Measurements from ENCODE around the gene GABRG3. TPM values are rescaled to one million over a fixed set of nuclear protein-coding genes. Genes with fewer than 3 reads are reported as not detected.

Gene GABRG3
- total RNA-seq, 1 donor from 2014 or later = not detected

DNA sequence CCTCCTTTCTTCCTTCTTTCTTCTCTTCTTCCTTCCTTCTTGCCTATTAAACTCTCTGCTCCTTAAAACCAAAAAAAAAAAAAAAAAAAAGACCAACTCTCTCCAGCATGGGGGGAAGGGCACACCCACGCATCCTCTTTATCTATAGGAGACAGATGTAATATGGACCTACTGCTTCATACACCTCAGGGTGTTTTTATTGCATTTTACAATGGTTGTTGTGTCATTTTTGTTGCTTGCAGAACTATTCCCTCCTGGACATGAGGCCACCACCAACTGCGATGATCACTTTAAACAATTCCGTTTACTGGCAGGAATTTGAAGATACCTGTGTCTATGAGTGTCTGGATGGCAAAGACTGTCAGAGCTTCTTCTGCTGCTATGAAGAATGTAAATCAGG is 561.4 kb downstream of the GABRG3 start:
- no peaks in the 10 kb centered on the region for H3K4me1 Mint-ChIP-seq (ENCODE audit: low read depth)
- no peaks in the 10 kb centered on the region for H3K36me3 Mint-ChIP-seq (ENCODE audit: low read depth)
- H3K27me3 Mint-ChIP-seq (ENCODE audit: low read depth) = no peaks in the 10 kb centered on the region
- DNase-seq (ENCODE audit: low spot score) = no peak
- intact Hi-C loops (cut with micrococcal nuclease) = no loop called here
- no peak overlapping the region for H3K27ac Mint-ChIP-seq
- H3K9me3 Mint-ChIP-seq = peaks cover 54% of the 10 kb centered on the region
- H3K4me3 Mint-ChIP-seq (ENCODE audit: low read depth) = no peak overlapping the region

DNA sequence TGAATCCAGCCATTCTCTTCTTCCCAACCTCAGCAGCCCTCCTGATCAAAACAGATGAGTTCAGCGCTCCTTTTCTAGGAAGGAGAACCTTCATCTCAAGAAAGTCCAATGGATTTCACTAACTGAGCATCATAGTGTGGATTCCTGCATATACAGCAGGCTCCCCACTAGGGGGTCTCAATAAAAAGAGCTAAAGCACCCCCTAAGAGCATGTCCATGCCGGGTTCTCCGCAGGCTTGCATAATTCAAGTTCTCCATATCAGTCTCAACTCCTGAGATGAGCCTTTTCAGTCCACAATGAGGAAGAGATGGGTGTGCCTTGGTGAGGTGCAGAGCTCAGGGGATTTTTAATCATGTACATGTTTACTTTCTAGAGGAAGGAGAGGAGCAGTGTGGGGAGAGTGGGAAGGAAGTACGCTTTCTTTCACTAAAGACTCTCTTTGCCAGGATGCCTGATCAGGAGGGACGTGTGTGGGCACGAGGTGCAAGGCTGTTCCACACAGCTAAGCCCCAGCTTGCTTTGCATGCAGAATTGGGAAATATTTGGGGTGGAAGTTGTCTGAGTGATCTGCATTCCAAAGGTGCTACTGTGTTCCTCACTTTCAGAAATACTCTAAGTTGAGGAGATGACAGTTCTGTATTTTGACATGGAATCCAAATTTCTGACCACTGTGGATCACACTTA is 564.6 kb downstream of the GABRG3 start:
- no peak for DNase-seq (ENCODE audit: low spot score)
- intact Hi-C loops (cut with micrococcal nuclease) = no loop called here
- Mint-ChIP-seq H3K9me3 (peaks cover 57% of the 10 kb centered on the region), H3K27me3 (ENCODE audit: low read depth) (no peaks in the 10 kb centered on the region), H3K36me3 (ENCODE audit: low read depth) (peaks cover under 1% of the 10 kb centered on the region), H3K4me3 (ENCODE audit: low read depth) (no peak overlapping the region), H3K27ac (no peak overlapping the region), H3K4me1 (ENCODE audit: low read depth) (no peaks in the 10 kb centered on the region)

DNA sequence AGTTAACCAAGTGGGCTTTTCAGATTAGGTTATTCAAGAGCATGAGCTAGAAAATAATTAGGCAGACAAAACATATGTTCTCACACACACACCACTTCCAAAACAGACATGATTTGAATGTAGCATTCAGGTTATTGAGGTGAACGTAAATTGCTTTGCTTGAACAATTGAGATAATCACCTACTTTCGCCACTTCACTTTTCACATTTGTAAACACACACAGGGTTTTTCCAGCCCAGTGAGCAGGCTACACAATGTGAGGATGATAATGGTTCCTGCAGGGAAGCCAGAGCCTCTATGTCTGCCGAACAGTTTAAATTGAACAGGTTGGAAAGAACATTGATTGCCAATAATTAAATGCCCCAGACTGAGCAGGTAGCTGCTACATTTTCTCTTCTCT is 567.3 kb downstream of the GABRG3 start:
- H3K4me3 Mint-ChIP-seq (ENCODE audit: low read depth) = no peak overlapping the region
- no peak for DNase-seq (ENCODE audit: low spot score)
- no peaks in the 10 kb centered on the region for H3K4me1 Mint-ChIP-seq (ENCODE audit: low read depth)
- intact Hi-C loops (cut with micrococcal nuclease) = no loop called here
- peaks cover 43% of the 10 kb centered on the region for H3K9me3 Mint-ChIP-seq
- peaks cover 5% of the 10 kb centered on the region for H3K36me3 Mint-ChIP-seq (ENCODE audit: low read depth)
- H3K27ac Mint-ChIP-seq = no peak overlapping the region
- no peaks in the 10 kb centered on the region for H3K27me3 Mint-ChIP-seq (ENCODE audit: low read depth)

DNA sequence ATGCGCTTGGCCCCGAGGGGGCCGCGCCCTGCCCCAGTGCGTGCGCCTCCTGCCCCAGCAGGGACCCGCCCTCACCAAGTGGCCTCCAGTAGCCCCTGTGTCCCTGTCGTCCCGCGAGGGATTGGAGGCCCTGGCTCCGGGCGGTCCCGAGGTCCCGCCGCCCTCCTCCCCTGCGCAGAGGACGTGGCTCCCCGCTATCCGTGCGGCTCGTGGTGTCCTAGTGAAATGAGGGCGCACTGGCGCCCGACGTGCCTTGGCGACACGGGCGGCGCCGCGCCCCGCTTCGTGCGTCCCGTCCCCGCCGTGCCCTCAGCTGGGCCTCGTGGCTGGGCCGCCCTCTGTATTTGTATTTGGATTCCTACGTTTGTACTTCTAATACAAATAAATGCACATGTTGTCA is 570.6 kb downstream of the GABRG3 start:
- Mint-ChIP-seq H3K36me3 (ENCODE audit: low read depth) (peaks cover 5% of the 10 kb centered on the region), H3K9me3 (peaks cover 49% of the 10 kb centered on the region), H3K27ac (no peak overlapping the region), H3K4me1 (ENCODE audit: low read depth) (no peaks in the 10 kb centered on the region), H3K27me3 (ENCODE audit: low read depth) (no peaks in the 10 kb centered on the region), H3K4me3 (ENCODE audit: low read depth) (no peak overlapping the region)
- no peak for DNase-seq (ENCODE audit: low spot score)
- intact Hi-C loops (cut with micrococcal nuclease) = no loop called here

DNA sequence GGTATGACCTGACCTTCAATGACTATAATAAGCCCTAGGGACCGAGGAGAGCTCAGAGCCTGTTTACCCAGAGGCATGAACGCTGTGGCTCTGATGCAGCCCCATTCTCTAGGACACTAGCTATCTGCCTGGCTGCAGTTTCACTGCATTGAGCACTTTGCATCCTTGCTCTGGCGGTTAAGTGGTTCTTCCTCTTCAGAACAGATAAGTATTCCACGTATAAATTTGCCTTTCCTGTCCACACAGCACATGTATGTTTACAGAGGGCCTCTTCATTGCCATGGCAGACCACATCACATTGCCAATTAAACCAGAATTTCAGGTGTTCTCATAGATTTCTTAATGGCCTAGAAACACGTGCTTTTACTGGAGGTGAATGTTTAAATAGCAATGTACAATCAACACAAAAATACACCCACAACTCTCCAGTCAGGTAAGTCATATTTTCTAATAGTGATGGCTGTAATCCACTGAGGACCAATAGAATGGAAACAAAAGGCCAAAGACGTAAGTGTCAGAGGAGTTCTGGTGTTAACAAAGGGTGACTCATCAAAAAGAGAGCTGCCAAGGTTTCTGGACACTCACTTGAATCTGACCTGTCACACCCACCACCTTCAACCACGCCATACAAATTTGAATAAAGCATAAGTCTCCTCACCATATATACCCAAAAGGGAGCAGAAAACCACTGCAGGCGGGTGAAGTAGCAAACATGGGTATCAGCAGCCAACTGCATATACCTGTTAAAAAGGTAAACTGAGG is 574.7 kb downstream of the GABRG3 start:
- Mint-ChIP-seq H3K27ac (no peak overlapping the region), H3K36me3 (ENCODE audit: low read depth) (peaks cover 4% of the 10 kb centered on the region), H3K4me1 (ENCODE audit: low read depth) (no peaks in the 10 kb centered on the region), H3K4me3 (ENCODE audit: low read depth) (no peak overlapping the region), H3K27me3 (ENCODE audit: low read depth) (no peaks in the 10 kb centered on the region), H3K9me3 (peaks cover 41% of the 10 kb centered on the region)
- intact Hi-C loops (cut with micrococcal nuclease) = no loop called here
- DNase-seq (ENCODE audit: low spot score) = no peak

DNA sequence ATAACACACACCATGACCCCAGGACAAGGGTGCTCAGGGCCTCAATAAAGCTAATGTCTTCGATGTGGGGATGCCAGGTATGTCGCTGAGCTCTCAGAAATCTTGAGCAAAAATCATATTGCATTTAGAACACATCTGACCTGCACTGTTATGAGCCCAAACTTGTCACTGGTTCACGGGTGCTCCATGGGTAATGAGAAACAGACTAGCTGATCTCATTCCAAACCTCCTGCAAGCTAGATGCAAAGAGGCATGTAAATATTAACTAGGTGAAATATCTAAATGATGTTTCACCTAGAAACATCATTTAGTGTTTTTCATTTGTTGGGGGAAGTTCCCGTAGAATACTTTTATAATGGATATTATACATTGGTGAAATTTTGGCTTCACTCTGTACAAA is 578.8 kb downstream of the GABRG3 start:
- intact Hi-C loops (cut with micrococcal nuclease) = no loop called here
- Mint-ChIP-seq H3K4me3 (ENCODE audit: low read depth) (no peak overlapping the region), H3K9me3 (peaks cover 41% of the 10 kb centered on the region), H3K4me1 (ENCODE audit: low read depth) (no peaks in the 10 kb centered on the region), H3K27me3 (ENCODE audit: low read depth) (no peaks in the 10 kb centered on the region), H3K27ac (no peak overlapping the region), H3K36me3 (ENCODE audit: low read depth) (no peaks in the 10 kb centered on the region)
- DNase-seq (ENCODE audit: low spot score) = no peak

DNA sequence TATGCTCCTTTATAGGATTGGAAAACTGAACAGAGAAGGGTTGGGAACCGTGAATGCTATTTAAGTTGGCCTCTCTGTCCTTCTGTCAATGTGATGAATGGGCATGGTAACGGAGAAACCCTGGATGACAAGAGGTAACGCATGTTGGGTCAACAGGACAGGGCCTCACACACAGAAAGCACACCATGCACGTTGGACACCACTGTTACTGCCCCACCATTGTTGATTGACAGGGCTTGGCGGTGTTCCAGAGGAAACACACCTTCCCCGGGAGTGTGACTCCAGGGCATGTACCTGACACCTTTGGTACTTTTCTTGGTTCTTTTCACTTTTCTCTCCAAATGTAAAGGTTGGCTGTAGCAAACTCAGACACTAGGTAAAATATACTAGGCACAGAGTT is 579.7 kb downstream of the GABRG3 start:
- H3K27me3 Mint-ChIP-seq (ENCODE audit: low read depth) = no peaks in the 10 kb centered on the region
- no peak for DNase-seq (ENCODE audit: low spot score)
- no peak overlapping the region for H3K4me3 Mint-ChIP-seq (ENCODE audit: low read depth)
- H3K27ac Mint-ChIP-seq = no peak overlapping the region
- H3K36me3 Mint-ChIP-seq (ENCODE audit: low read depth) = no peaks in the 10 kb centered on the region
- H3K4me1 Mint-ChIP-seq (ENCODE audit: low read depth) = no peaks in the 10 kb centered on the region
- intact Hi-C loops (cut with micrococcal nuclease) = no loop called here
- H3K9me3 Mint-ChIP-seq = peaks cover 48% of the 10 kb centered on the region

DNA sequence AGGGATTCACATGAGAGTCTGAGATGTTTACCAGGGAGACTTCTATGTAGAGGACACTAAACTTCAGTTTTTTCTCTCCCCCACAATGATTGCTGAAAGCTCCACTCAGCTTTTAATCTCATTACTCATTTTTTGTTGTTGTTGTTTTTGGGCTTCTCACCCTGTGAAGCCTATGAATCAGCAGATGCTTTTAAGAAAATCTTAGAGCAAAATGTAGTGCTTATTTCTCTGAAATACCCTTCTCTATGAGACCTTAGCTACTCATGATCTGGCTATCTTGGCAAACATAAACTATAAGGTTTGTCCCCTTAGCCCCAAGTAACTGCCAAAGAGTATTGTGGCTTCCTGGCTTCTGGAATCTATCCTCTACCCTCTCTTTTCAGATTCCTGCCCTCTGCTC is 590.8 kb downstream of the GABRG3 start:
- no peak for DNase-seq (ENCODE audit: low spot score)
- no peaks in the 10 kb centered on the region for H3K4me1 Mint-ChIP-seq (ENCODE audit: low read depth)
- no peaks in the 10 kb centered on the region for H3K27me3 Mint-ChIP-seq (ENCODE audit: low read depth)
- intact Hi-C loops (cut with micrococcal nuclease) = no loop called here
- no peaks in the 10 kb centered on the region for H3K36me3 Mint-ChIP-seq (ENCODE audit: low read depth)
- H3K27ac Mint-ChIP-seq = no peak overlapping the region
- H3K9me3 Mint-ChIP-seq = peaks cover 63% of the 10 kb centered on the region
- no peak overlapping the region for H3K4me3 Mint-ChIP-seq (ENCODE audit: low read depth)

DNA sequence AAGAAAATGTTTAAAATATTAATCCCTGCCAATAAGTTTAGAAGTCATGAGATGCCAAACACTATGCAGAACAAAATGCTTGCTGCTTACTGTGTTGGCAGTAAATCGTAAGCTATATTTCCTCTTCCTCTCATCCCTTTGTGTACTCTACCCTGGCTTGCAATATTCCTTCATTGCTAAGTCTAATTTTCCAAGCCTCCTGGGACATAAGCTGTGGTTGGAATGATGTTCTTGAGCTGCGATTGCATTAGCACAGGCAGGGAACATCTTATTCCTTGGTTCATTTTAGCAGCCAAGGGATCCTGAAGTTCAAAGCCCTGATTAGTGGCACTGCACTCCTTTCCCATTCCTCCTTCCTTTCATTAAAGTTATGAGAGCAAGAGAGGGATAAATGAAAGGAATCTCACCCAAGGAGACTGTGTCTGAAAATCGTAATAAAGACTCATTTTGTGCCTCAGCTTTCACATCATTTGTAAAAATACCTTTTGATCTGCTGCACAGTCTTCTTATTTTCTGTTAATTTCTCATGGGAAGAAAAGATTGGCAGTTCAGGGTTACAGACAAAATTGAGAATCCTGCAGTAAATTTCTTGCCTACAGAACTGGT is 592.9 kb downstream of the GABRG3 start:
- intact Hi-C loops (cut with micrococcal nuclease) = no loop called here
- no peaks in the 10 kb centered on the region for H3K36me3 Mint-ChIP-seq (ENCODE audit: low read depth)

DNA sequence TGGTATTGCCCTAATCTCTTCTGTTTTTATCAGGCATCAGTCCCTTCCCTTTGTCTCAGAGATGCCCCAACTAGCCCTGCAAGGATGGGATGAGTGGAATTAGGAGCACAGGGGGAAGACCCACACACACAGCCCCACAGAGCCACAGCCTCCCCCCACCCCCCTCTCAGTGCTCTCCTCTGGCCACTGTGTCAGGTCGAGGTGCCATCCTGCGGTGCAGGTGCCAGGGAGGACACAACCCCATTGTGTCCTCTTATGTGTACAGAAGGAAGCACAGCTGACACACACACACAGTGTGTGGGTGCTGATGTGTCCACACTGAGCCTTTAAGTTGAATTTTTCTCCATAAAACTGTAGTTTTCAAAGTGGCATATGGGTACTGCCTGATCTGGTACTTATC is 593.7 kb downstream of the GABRG3 start:
- intact Hi-C loops (cut with micrococcal nuclease) = no loop called here
- Mint-ChIP-seq H3K9me3 (peaks cover 55% of the 10 kb centered on the region), H3K36me3 (ENCODE audit: low read depth) (no peaks in the 10 kb centered on the region), H3K4me3 (ENCODE audit: low read depth) (no peak overlapping the region), H3K4me1 (ENCODE audit: low read depth) (no peaks in the 10 kb centered on the region), H3K27me3 (ENCODE audit: low read depth) (no peaks in the 10 kb centered on the region), H3K27ac (no peak overlapping the region)
- no peak for DNase-seq (ENCODE audit: low spot score)

More for the DNA sequence above, 592.9 kb downstream of the GABRG3 start:
- Mint-ChIP-seq H3K27ac (no peak overlapping the region), H3K4me1 (ENCODE audit: low read depth) (no peaks in the 10 kb centered on the region), H3K27me3 (ENCODE audit: low read depth) (no peaks in the 10 kb centered on the region), H3K9me3 (peaks cover 58% of the 10 kb centered on the region), H3K4me3 (ENCODE audit: low read depth) (no peak overlapping the region)
- no peak for DNase-seq (ENCODE audit: low spot score)

DNA sequence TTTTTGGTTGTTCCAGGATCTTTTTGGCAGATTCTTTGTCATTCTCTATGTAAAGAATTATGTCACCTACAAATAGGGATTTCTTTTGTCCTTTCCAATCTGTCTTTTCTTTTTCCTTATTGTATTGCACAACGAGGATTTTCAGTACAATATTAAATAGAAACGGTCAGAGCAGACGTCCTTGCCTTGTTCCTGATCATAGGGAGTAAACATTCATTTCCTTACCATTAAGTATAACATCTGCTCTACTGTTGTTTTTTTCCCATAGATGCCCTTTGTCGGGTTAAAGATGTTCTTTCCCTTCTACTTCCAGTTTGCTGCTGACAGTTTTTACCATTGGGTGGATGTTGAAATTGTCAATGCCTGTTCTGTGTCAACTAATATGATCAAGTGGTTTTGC is 599.8 kb downstream of the GABRG3 start:
- intact Hi-C loops (cut with micrococcal nuclease) = no loop called here
- H3K36me3 Mint-ChIP-seq (ENCODE audit: low read depth) = no peaks in the 10 kb centered on the region
- H3K27ac Mint-ChIP-seq = no peak overlapping the region
- DNase-seq (ENCODE audit: low spot score) = no peak
- no peaks in the 10 kb centered on the region for H3K27me3 Mint-ChIP-seq (ENCODE audit: low read depth)
- no peak overlapping the region for H3K4me3 Mint-ChIP-seq (ENCODE audit: low read depth)
- no peaks in the 10 kb centered on the region for H3K4me1 Mint-ChIP-seq (ENCODE audit: low read depth)
- H3K9me3 Mint-ChIP-seq = peaks cover 48% of the 10 kb centered on the region

DNA sequence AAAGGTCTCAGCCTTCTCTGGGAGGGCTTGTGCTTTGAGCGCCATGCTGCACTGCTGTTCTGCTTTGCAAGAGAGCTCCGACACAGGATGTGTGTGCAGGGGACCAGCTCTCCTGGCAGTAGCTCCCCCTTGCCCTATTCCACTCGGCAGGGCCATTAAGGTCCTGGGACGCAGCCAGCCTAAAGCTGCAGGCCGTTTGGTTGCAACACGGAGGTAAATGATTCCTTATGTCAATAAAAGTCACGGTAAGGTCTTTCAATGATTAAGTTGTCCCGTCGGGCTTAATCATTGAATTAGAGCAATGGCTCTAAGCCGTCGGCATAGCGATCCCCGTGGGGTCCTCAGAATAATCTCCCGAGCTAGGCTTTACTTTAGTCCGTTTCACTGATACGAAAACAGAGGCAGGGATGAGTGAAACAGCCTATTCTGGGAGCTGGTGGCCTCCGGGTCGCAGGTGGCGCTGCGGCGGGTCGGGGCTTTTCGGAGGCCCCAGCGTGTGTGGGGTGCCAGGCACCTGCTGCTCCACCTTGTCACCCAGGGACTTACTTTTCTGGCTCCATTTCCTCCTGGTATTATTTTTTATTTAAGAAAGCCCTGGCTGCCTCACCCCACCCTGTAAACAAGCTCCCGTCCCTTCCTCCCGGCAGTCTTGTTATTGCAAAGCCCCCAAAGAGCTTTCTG is 603.0 kb downstream of the GABRG3 start:
- Mint-ChIP-seq H3K27me3 (ENCODE audit: low read depth) (no peaks in the 10 kb centered on the region), H3K4me3 (ENCODE audit: low read depth) (no peak overlapping the region), H3K4me1 (ENCODE audit: low read depth) (no peaks in the 10 kb centered on the region), H3K36me3 (ENCODE audit: low read depth) (no peaks in the 10 kb centered on the region), H3K27ac (no peak overlapping the region), H3K9me3 (peaks cover 43% of the 10 kb centered on the region)
- no peak for DNase-seq (ENCODE audit: low spot score)
- intact Hi-C loops (cut with micrococcal nuclease) = no loop called here

Data from activated T-helper 2 cell treated with anti-CD3 and anti-CD28 coated beads, Interferon-gamma antibody, Interleukin-2, Interleukin-4, amounts not matched to agents 10 μg/mL and 5 μg/mL and 100 μg/mL, durations not matched to agents 14 hours and 24 hours and 36 hours (primary cell).